Middle frontal gyrus (tissue), 1 donor: ENCODE data around the gene USF1.
"Not testable (repeated sequence)": the region's sequence is repeated elsewhere in the genome, so short reads cannot be mapped to it uniquely, and the experiment has no call there.

Source experiments
- DNase-seq: peaks from one replicate; pipeline ENCODE4 v3.0.0-alpha.2; 2015; ENCODE audit warnings: low spot score; ENCODE audit errors: extremely low spot score

The USF1 gene

DNA sequence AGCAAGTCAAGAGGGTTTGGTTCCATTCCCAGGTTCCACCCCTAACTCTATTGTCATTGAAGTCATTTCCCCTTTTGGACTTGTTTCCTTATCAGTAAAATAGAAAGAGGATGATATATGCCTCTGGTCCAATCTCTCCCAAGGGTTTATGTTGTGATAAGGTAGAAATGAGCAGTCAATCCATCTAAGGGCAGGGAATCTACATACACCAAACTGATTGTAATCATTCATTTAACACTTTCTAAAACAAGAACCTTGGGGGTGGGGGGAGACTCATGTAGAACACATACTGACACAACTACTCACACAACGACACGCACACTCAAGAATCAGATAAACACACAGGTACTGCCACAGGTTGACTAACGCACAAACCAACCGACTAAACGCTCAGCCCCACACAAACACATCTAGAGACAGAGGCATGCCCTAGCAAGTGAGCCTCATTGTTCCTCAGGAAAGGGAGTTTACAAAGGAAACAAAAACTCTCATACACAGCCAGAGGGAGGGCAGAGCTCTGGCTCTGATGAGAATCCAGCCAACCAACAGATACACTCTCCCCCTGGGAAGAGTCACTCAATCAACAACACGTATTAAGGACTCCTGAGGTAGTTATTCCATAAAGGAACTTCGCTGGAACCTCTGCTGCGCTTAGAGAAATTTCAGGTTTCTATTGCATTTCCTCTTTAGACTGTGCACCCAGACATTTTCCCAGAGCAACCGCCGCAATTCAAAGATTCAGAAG, 25.9 kb downstream of the USF1 start:
- DNase-seq, result no peak

GRCh38 chr1:161019111-161019660, 26.6 kb downstream of the USF1 start:
- DNase-seq, result not testable (repeated sequence)

- no peak for DNase-seq
Observed at GRCh38 chr1:161018631-161018930, 27.2 kb downstream of the USF1 start.

GRCh38 chr1:161017756-161018630, 27.8 kb downstream of the USF1 start:
- no peak for DNase-seq

DNA sequence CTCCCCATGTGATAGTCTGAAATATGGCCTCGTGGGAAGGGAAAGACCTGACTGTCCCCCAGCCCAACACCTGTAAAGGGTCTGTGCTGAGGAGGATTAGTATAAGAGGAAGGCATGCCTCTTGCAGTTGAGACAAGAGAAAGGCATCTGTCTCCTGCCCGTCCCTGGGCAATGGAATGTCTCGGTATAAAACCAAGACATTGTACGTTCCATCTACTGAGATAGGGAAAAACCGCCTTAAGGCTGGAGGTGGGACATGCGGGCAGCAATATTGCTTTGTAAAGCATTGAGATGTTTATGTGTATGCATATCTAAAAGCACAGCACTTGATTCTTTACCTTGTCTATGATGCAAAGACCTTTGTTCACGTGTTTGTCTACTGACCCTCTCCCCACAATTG, 28.6 kb downstream of the USF1 start:
- DNase-seq, result not testable (repeated sequence)

- DNase-seq, result not testable (repeated sequence)
Observed at GRCh38 chr1:161016683-161017082, 29.1 kb downstream of the USF1 start.

GRCh38 chr1:161013488-161014230, 32.1 kb downstream of the USF1 start:
- DNase-seq, result no peak

- DNase-seq, result no peak
Observed at GRCh38 chr1:161013131-161013487, 32.7 kb downstream of the USF1 start.

GRCh38 chr1:161012420-161012819, 33.4 kb downstream of the USF1 start:
- no peak for DNase-seq

GRCh38 chr1:161009602-161010211, 36.1 kb downstream of the USF1 start:
- DNase-seq, result no peak

- DNase-seq, result no peak
Observed at GRCh38 chr1:161008869-161009510, 36.8 kb downstream of the USF1 start.

DNA sequence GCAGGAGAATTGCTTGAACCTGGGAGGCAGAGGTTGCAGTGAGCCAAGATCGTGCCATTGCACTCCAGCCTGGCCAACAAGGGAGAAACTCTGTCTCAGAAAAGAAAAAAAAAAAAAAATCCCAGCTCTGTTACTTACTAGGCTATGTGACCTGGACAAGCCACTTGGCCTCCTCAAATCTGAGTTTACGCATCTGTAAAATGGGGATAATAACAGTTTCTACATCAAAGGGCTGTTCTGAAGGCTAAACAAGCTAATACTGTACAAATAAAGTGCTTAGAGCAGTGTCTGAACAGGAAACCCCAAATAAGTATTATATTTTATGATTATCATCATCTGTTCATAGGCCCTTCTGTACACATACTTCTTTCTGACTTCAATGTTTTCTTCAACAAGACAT, 38.4 kb downstream of the USF1 start:
- no peak for DNase-seq

DNA sequence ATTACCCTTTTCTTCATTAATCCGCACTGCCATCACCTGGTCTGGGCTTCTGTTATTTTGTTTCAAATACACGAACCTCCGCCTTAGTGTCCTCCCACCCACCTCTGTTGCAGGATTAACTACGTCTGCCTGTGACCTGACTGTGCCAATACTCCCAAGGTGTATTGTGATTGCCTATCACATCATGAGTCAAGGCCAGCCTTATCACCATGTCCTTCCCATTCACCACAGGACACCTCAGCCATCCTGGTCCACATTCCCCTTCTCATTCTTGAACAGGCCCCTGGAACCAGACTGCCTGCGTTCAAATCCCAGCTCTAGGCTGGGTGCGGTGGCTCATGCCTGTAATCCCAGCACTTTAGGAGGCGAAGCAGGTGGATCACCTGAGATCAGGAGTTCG, 39.2 kb downstream of the USF1 start:
- DNase-seq, result no peak

DNA sequence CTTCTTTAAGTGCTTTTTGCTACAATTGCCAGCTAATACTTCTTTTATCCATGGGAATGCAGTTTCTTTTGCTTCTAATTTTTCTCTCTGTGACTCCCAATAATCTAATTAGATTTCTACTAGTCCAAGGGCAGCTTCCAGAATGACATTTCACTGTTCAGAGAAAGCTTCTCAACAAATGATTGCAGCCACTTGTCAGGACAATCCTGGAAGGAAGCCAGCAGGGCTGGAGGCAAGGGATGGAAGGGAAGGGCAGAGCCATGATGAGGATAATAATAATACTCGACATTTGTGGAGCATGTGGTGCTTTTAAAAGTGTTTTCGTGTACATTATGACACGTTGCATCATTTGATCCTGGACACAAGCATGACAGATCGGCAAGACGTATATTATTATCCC, 44.3 kb downstream of the USF1 start:
- DNase-seq, result no peak

GRCh38 chr1:161000736-161001480, 44.9 kb downstream of the USF1 start:
- DNase-seq, result no peak

DNA sequence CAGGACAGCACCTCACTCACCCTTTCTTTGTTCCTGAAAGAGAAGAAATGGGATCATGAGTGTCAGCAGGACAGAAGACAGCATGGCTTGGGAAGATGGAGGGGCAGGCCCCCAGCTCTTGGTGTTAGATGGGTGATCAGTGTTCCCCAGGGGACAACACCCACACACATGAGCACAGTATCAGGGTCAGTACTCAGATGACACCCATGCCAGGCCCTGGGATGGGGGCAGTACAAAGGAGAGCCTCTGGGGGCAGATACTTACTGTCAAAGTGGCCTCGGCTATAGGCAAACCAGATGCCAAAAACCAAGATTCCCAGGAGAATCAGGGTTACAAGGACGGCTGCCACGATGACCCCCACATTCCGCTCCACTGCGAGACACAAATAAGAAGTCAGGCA, 46.4 kb downstream of the USF1 start:
- no peak for DNase-seq

GRCh38 chr1:160997323-160998038, 48.3 kb downstream of the USF1 start:
- no peak for DNase-seq

- DNase-seq, result no peak
Observed at GRCh38 chr1:160996178-160996577, 49.6 kb downstream of the USF1 start.

DNA sequence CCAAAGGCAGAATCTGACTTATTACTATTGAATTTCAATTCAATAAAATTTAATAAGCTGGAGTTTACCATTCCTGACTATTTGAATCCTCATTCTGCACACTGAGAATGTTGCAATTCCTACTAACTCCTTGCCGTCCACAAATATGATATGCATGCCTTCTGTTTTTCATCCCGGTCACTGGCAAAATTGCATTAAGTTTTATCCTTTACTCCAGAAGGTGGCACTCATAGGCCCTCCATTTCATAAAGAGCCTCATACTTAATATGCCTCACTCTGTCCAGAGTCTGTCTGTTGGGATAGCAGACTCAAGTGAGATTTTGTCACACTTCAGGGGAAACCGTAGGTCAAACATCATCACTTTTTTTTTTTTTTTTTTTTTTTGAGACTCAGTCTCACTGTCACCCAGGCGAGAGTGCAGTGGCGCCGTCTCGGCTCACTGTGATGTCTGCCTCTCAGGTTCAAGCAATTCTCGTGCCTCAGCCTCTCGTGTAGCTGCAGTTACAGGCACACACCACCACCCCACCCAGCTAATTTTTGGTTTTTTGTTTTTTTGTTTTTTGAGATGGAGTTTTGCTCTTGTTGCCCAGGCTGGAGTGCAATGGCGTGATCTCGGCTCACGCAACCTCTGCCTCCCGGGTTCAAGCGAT, 52.1 kb downstream of the USF1 start:
- DNase-seq, result no peak
